ENCODE data around the gene RAI2.
A peak's percentile ranks its signal among the peaks of the same experiment; 100 is the strongest.
"Not testable (repeated sequence)": the region's sequence is repeated elsewhere in the genome, so short reads cannot be mapped to it uniquely, and the experiment has no call there.

The RAI2 gene

GRCh38 chrX:17826609-17827496, 34.2 kb downstream of the RAI2 start:
- DNase-seq = no peak

DNA sequence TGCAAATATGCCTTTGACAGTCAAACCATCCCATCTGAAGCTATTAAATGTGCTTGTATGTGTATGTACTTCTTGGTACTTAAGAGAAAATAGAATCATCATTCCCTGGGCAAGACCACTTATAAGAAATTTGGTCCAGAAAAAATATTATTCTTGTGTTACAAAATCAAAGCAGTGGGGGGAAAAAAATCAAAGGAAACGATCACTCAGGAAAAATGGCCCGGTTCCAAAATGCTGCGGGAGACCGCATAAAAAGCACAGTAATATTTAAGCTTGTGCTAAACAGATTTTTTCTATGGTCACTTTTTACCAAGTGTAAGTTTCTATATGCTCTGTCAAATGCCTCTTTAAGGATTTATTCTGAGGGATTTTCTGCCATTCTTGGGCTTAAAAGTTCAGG, 36.1 kb downstream of the RAI2 start:
- no peak for DNase-seq

DNA sequence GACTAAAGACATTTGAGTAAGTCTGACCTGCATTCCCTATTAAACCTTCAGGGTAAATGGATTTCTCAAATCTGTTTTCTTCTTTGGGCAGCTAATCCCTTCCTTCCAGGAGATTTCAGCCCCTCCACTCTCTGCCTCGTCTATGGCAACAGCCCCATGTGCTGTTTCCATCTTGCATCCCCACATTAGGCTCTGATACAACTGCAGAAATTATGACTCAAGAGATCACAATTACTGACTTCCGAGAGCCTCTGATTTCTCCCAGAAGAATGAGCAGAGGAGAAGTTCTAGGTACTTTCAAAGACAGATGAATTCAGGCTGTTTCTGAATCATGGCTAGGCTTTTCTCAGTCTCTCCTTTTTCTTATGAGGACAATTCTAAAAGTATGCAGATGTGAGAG, 38.7 kb downstream of the RAI2 start:
- DNase-seq = no peak

DNA sequence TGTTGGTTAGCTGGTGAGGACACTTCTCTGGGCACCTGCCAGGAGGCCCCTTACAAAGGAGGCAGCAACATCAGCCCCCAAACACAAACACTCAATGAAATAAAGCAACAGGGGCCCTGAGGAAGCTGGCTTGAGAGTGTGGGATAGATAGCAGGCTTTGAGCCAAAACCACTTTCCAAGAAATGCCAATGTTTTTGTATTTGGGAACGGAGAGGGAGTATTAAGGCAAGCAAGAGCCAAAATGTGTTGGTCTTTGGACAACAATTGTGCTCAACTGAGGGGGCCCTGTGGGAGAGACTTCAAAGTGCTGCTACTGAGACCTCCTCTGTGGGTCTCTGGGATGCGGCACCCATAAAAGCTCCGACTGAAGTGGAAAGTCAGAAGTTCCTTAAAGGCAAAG, 41.0 kb downstream of the RAI2 start:
- DNase-seq = no peak

DNA sequence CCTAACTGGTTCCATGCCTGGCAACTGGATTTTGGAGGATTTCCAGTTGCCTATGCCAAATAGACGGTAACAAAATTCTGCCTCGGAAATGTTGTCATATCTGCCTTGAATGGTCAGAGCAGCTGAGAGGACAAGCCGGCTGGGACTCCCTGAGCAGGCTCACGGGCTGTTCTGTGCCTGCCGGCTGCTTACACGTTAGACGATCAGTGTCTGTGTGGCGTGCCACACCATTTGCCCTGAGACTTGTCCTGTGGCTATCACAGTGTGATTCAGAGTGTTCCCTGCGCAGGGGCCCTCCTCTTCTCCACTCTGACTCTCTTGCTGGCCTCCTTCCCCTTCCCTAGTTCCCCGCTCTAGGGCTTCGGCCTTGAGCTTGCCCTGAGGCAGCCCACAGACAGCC, 42.4 kb downstream of the RAI2 start:
- no peak for DNase-seq

- DNase-seq = no peak
Measured at GRCh38 chrX:17817251-17817650, 43.8 kb downstream of the RAI2 start.

DNA sequence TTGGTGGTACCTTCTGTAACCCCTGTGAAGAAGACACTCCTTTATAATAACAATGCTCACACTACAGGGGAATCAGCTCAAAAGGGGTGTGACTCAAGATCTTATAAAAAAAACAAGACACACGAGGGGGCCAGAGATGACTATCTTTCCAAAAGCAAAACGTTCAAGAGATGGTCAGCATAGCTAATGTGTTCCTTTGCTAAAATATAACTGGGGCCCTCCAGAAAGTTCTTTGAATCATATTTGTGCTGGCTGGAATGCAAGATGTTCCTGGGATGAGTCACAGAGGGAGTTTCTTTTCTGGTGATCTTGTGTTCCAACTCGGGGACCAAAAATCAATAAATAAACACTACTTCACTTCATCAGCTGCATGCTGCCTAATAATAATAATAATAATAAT, 46.5 kb downstream of the RAI2 start:
- no peak for DNase-seq

DNA sequence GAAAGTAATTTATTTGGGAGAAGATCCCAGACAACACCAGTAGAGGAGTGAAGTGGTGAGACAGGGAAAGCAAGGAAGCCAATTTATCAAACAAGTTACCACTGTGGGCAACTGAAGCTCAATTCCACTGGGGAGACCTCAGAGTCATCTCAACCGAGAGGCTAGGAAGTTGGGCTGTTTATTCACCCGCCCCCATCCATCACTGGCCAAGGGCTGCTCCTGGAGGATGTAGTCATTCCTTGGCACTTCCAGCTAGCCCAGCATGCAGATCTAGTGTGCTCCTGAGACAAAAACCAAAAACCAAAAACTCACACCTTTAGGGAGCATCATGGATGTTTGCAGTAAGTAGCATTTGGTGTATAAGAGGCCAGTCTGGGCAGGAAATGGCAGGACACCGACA, 47.0 kb downstream of the RAI2 start:
- DNase-seq = no peak

DNA sequence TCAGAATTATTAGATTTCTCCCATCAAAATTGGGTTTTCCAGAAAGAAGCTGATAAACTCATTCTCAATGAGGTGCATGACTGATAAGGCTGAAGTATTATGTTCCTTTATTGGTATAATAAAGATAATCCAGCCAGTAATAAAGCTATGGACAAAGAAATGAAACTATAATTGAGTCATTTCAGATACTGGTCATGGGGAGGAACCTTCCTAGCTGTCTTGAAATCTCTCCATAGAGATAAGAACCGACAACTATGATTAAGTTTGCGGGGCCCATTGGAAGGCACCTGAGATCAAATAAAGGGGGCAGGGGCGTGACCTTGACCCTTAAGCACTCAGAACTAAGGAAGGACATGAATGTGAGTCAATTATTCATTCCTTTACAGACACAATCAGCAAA, 47.8 kb downstream of the RAI2 start:
- no peak for DNase-seq

DNA sequence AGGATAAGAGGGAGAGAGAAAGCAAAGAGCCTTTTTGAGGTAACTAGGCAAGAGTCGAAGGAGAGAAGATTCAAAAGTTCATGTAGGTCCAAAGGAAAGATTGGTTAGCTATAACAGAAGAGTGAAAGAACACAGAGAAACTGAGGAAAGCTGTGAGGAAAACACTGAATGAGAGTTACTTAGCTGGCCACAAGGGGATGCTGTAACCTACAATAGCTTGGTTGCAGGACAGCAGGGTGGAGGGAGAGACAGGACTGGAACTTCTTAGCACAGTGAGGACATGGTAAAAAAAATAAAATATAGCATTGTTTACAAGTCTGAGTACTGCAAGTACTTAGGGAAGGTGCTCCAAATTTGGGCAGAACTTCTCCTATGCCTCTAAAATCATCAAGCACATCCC, 48.3 kb downstream of the RAI2 start:
- DNase-seq = no peak

GRCh38 chrX:17809984-17810383, 51.1 kb downstream of the RAI2 start:
- no peak for DNase-seq

- no peak for DNase-seq
Measured at GRCh38 chrX:17809273-17809672, 51.8 kb downstream of the RAI2 start.

GRCh38 chrX:17805120-17805519, 56.0 kb downstream of the RAI2 start:
- no peak for DNase-seq

DNA sequence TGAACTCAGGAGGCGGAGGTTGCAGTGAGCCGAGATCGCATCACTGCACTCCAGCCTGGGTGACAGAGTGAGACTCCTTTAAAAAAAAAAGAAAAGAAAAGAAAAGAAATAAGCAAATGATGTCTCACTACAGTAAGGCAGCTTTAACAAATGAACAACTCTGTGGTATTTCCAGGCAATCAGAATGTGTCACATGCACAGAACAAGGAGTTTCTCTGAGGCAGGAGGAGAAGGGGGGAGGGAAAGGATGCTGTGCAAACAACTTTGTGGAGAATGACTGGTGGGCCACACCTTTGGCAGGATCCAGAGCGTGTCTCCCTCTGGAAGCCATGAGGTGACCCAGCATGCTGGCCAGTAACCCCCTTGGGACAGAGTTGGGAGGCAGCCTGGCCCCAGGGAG, 57.6 kb downstream of the RAI2 start:
- DNase-seq = no peak

- no peak for DNase-seq
Measured at GRCh38 chrX:17802756-17803155, 58.3 kb downstream of the RAI2 start.

GRCh38 chrX:17801431-17801830, 59.7 kb downstream of the RAI2 start:
- DNase-seq = no peak

DNA sequence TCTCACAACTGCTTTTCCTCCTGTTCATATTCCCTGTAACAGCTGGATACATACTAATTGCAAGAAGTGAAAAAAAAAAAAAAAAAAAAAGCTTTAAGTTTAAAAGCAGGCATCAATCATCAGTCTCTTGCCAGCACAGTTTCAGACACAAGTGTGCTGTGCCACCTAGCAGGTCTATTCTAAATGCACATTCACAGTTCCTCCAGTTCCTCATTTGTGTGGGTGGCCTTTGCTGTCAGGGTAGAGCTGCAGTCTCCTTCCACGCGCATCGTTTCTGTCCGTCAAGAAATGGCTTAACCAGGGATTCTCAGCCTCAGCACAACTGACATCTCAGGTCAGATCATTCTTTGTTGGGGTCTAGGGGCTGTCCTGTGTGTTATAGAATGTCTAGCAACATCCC, 62.2 kb downstream of the RAI2 start:
- DNase-seq = no peak

- DNase-seq = no peak
Measured at GRCh38 chrX:17792826-17793225, 68.3 kb downstream of the RAI2 start.

DNA sequence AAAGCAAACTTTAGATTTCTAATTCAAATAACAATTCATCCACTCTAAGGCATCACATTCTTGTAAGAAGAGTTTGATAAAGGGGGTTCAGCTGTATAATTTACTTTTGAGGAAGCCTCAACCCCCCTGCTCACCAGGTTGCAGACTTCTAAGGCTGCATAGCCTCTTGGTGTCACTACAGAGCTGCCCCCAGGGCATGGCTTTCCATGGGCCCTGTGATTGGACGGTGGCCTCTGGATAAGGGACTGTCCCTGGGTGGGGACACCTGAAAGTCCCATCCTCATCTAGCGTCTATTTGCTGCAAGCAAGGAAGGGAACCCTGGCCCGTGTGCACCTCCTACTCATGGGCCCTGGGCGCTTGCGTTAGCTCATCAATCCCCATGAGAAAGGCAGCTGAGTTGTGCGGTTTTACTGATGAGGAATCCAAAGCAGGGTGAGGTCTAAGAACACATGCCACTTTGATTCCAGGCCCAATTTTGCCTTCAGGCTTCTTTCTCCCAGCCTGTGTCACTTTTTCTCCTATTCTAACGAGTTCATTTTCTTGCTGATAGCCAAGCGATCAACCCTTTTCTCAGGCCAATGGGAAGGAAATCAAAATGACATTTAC, 72.0 kb downstream of the RAI2 start:
- no peak for DNase-seq

DNA sequence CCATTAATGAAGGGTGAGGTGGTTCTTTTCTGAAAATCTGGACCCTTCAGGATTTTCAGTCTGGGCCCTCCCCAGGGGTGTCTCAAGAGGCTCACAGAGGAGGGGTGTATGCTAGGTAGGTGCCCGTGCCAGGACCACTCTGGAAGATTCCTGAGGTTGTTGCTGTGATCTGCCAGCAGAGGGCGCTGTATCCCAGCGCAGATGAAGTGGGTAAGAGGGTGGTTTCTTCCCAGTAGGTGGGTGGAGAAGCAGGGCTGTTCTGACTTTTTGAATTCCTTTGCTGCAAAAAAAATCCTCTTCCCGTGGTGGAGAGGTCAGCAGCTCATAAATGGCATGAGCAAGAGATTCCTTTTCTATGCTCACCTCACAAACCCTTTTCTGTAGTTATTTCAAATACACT, 72.7 kb downstream of the RAI2 start:
- peak; percentile 71 for DNase-seq

- DNase-seq = no peak
Measured at GRCh38 chrX:17787557-17787956, 73.5 kb downstream of the RAI2 start.

DNA sequence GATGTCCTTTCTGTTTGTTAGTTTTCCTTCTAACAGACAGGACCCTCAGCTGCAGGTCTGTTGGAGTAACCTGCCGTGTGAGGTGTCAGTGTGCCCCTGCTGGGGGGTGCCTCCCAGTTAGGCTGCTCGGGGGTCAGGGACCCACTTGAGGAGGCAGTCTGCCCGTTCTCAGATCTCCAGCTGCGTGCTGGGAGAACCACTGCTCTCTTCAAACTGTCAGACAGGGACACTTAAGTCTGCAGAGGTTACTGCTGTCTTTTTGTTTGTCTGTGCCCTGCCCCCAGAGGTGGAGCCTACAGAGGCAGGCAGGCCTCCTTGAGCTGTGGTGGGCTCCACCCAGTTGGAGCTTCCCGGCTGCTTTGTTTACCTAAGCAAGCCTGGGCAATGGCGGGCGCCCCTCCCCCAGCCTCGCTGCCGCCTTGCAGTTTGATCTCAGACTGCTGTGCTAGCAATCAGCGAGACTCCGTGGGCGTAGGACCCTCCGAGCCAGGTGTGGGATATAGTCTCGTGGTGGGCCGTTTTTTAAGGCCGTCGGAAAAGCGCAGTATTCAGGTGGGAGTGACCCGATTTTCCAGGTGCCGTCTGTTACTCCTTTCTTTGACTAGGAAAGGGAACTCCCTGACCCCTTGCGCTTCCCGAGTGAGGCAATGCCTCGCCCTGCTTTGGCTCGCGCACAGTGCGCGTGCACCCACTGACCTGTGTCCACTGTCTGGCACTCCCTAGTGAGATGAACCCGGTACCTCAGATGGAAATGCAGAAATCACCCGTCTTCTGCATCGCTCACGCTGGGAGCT, 74.3 kb downstream of the RAI2 start:
- DNase-seq = not testable (repeated sequence)

DNA sequence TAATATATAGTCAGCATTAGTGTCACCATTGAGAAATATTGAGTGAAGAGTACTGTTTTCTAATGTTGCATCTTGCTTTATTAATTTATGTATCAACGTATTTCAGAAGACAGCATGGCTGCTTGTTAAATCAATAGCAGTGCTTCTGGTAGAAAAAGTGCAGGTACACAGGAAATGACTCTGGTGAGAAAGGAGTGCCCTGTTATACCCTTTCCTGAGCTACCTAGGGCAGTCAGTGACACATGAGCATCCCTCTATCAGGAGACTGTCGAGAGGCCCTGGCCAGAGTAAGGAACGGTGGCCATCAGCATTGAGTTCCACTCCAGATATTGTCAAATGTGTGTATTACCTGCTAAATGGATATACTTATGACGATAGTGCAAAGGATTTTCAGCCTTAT, 81.7 kb downstream of the RAI2 start:
- DNase-seq = no peak

- no peak for DNase-seq
Measured at GRCh38 chrX:17778997-17779396, 82.1 kb downstream of the RAI2 start.

Data from activated CD8-positive, alpha-beta memory T cell treated with anti-CD3 and anti-CD28 coated beads for 24 hours (primary cell).